ENCODE measurements around the gene RGL4. TPM values are rescaled to one million over a fixed set of nuclear protein-coding genes. Genes with fewer than 3 reads are reported as not detected.

The RGL4 gene
- total and polyA plus RNA-seq, 2 donors (not counting 1 experiment from before 2014, with no cell fraction given) = 0.81 to 2.7 TPM

Other genes with a start within 250 kb of the RGL4 start
- not detected in 2 replicates for gene IGLL1, start 110.7 kb upstream of the RGL4 start, total RNA-seq
- gene IGLL1, start 110.7 kb upstream of the RGL4 start, polyA plus RNA-seq = 0.29 TPM in 1 of 2 replicates, not detected in the other
- gene DRICH1, start 58.7 kb upstream of the RGL4 start, total RNA-seq = 1.5 and 1.7 TPM in 2 replicates
- 0.37 and 2.1 TPM in 2 replicates for gene DRICH1, start 58.7 kb upstream of the RGL4 start, polyA plus RNA-seq
- gene ZNF70, start 60.1 kb downstream of the RGL4 start, total RNA-seq = 8.3 and 9.6 TPM in 2 replicates
- gene ZNF70, start 60.1 kb downstream of the RGL4 start, polyA plus RNA-seq = 2.1 and 2.9 TPM in 2 replicates
- 73.0 and 92.7 TPM in 2 replicates for gene VPREB3, start 63.4 kb downstream of the RGL4 start, total RNA-seq
- gene VPREB3, start 63.4 kb downstream of the RGL4 start, polyA plus RNA-seq = 402 and 461 TPM in 2 replicates
- 0.81 and 1.0 TPM in 2 replicates for gene C22orf15, start 72.0 kb downstream of the RGL4 start, total RNA-seq
- 0.30 and 0.61 TPM in 2 replicates for gene C22orf15, start 72.0 kb downstream of the RGL4 start, polyA plus RNA-seq
- gene CHCHD10, start 77.0 kb downstream of the RGL4 start, total RNA-seq = 54.0 and 57.2 TPM in 2 replicates
- 67.1 and 124 TPM in 2 replicates for gene CHCHD10, start 77.0 kb downstream of the RGL4 start, polyA plus RNA-seq
- 11.6 and 14.8 TPM in 2 replicates for gene MMP11, start 81.8 kb downstream of the RGL4 start, total RNA-seq
- gene MMP11, start 81.8 kb downstream of the RGL4 start, polyA plus RNA-seq = 19.0 and 21.7 TPM in 2 replicates
- 179 and 187 TPM in 2 replicates for gene SMARCB1, start 96.0 kb downstream of the RGL4 start, total RNA-seq
- gene SMARCB1, start 96.0 kb downstream of the RGL4 start, polyA plus RNA-seq = 121 and 190 TPM in 2 replicates
- 74.1 and 77.0 TPM in 2 replicates for gene DERL3, start 148.0 kb downstream of the RGL4 start, total RNA-seq
- 98.8 and 142 TPM in 2 replicates for gene DERL3, start 148.0 kb downstream of the RGL4 start, polyA plus RNA-seq
- 54.3 and 61.5 TPM in 2 replicates for gene SLC2A11, start 166.9 kb downstream of the RGL4 start, total RNA-seq
- gene SLC2A11, start 166.9 kb downstream of the RGL4 start, polyA plus RNA-seq = 38.6 and 43.0 TPM in 2 replicates
- gene MIF, start 203.4 kb downstream of the RGL4 start, total RNA-seq = 125 and 143 TPM in 2 replicates
- gene MIF, start 203.4 kb downstream of the RGL4 start, polyA plus RNA-seq = 137 and 272 TPM in 2 replicates

Data from B cell (primary cell).